Mesenteric fat pad (tissue), 1 donor: ENCODE results near the gene APEH. TPM values are rescaled to one million over a fixed set of nuclear protein-coding genes. Genes with fewer than 3 reads are reported as not detected.
"Not testable (repeated sequence)": the region's sequence is repeated elsewhere in the genome, so short reads cannot be mapped to it uniquely, and the experiment has no call there.

Experiments
- DNase-seq: peaks from one replicate; pipeline ENCODE4 v3.0.0-alpha.2; 2020; ENCODE audit warnings: low spot score
- total RNA-seq: library from RNA; stranded (reverse); fragmentation: NEBNext Ultra II Directional; extraction: Animal tissue kit (Norgen Biotek cat#: 25700); gene quantifications from one replicate; pipeline ENCODE4 v1.2.1, GENCODE V29; 2021
- donor health status: DM: yes; HTN: yes; CAD: no.

Gene APEH
- total RNA-seq, 1 donor from 2014 or later, result 51.1 TPM

- no peak for DNase-seq
Observed at GRCh38 chr3:49668414-49668797, 5.7 kb upstream of the APEH start.

GRCh38 chr3:49668861-49669260, 5.3 kb upstream of the APEH start:
- DNase-seq, result no peak

GRCh38 chr3:49669352-49669751, 4.8 kb upstream of the APEH start:
- no peak for DNase-seq

DNA sequence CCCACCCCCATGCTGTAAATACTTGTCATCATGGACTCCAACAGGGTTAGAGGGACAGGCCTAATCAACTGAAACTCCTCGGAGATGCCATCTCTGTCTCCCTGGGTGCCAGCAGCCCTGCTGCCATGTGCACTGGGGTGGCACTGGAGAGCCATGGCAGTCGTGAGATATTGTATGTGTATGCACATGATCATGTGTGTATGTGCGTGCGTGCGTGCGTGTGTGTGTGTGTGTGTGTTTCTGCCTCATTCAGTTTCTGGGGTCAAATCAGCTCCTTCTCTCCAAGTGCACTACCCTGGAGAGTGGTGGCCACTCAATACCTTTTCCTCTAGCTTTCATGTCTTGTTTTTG, 3.2 kb upstream of the APEH start:
- no peak for DNase-seq

DNA sequence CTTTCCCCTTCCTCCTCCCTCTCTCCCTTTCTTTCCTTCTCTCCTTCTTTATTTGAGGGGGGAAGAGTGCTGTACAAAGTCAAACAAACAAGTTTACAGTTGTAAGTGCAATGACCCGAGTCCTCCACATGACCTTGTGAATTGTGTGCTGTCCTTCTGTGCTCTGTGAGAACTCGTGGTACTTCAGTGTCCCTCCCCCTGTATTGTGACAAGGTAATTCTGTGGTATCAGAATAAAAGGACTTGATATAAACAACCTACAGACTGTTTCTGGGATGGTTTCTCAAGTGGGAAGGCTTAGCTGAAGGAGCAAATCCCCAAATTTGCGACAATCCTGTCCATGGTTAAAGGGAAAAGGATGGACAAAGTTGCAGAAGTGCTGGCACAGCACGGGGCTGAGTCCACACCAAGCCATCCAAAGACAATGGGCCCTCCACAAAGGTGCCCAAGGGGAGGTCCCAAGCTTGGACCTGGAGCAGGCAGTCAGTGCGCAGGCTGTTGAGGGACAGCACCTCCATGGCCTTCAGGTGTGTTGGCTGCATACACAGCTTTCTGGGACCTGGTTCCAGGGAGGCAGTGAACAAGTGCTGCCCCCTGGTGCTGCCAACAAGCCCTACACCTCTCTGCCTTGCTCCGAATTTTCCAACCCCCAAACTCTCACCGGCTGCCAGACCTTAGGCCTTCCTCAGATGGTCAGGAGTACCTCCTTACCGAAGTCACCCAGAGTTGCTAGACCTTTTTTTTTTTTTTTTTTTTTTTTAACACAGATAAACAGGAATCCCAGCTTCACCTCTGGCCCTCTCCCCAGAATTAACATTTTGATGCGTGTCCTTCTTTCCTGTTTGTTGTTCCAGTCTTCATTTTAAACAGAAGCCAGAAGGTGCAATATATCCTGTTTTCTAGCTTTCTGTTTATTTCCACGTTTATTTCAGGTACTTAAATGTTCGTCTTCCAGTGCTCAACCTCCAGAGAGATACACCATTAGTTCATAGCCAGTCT, 2.6 kb upstream of the APEH start:
- DNase-seq, result no peak

DNA sequence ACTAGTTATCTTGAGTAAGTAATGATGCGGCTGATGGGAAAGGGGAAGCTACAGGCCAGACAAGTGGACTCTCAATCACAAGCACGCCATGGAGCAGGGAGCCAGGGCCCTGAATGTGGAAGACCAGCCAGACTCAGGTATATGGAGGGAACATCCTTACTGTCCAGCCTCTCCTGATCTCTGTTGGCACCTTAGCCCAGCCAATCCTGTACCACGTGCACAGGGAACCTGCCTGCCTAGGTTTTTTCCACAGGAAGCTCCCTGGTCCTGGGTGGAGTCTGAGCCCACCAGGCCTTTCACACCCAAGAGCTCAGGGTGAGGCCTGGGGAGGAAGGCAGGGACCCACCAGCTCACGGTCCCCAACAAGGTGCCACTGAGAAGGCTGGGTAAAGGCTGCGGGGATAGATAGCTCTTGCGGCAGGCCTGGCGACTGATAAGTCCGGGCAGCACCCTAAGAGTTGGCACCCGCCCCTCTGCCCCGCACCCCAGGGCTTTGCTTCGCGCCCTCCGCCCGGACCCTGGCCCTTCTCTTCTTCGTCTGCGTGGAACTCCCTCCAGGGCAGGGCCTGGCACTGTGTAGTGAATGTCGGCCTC, 933 bp upstream of the APEH start:
- DNase-seq, result no peak

- no peak for DNase-seq
Observed at GRCh38 chr3:49674497-49674983, 389 bp downstream of the APEH start.

DNA sequence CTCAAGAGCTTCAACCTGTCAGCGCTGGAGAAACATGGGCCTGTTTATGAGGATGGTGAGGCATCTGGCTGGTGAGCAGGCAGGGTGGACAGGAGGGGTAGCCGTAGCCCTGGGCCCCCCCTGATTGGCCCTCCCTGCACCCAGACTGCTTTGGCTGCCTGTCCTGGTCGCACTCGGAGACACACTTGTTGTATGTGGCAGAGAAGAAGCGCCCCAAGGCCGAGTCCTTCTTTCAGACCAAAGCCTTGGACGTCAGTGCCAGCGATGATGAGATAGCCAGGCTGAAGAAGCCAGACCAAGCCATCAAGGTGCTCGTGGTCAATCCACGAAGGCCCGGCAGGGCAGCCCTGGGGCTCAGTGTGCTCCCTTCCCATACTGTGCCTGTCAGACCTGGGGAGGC, 1.8 kb downstream of the APEH start:
- no peak for DNase-seq

DNA sequence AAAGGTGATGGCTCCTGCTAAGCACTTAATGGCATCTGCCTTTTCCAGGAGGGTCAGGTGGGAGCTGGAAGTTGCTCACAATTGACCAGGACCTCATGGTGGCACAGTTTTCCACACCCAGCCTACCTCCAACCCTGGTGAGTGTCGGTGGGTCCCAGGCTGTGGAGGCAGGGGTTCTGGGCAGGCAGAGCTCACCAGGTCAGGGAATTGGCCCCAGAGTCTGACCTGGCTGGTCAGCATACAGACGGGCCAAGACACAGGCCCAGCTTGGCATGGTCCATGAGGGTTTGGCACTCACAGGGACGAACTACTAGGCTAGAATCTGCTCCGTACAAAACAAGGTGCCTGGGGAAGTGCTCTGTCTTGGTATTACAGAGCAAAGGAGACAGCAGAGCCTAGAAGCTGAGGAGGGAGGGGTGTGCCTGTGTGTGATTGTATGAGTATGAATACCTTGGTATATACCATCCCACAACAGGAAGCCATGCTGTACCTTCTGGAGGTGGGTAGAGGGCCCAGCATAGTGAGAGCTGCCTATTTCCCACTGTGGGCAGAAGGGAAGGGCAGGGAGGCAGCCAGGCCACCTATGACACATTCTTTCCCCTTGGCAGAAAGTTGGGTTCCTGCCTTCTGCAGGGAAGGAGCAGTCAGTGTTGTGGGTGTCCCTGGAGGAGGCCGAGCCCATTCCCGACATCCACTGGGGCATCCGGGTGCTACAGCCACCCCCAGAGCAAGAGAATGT, 6.5 kb downstream of the APEH start:
- DNase-seq, result no peak

GRCh38 chr3:49681232-49681522, 7.0 kb downstream of the APEH start:
- DNase-seq, result no peak

DNA sequence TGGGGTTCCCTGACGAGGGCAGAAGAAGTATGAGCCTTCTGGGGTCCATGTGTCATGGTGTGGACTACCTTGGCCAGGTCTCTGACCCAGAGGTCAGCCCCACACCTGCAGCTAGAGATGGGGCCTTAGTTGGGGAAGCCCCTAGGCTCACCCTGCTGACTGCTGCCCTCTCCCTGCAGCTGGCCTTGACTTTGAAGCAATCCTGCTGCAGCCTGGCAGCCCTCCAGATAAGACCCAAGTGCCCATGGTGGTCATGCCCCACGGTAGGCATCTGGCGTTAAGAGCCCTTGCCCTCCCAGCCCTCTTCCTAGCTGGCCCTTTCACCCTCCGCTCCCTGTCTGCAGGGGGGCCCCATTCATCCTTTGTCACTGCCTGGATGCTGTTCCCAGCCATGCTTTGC, 7.4 kb downstream of the APEH start:
- DNase-seq, result no peak

- DNase-seq, result no peak
Observed at GRCh38 chr3:49683162-49683561, 9.0 kb downstream of the APEH start.

- DNase-seq, result not testable (repeated sequence)
Observed at GRCh38 chr3:49684453-49684852, 10.3 kb downstream of the APEH start.

- not testable (repeated sequence) for DNase-seq
Observed at GRCh38 chr3:49685103-49685502, 11.0 kb downstream of the APEH start.

GRCh38 chr3:49685846-49686245, 11.7 kb downstream of the APEH start:
- not testable (repeated sequence) for DNase-seq

DNA sequence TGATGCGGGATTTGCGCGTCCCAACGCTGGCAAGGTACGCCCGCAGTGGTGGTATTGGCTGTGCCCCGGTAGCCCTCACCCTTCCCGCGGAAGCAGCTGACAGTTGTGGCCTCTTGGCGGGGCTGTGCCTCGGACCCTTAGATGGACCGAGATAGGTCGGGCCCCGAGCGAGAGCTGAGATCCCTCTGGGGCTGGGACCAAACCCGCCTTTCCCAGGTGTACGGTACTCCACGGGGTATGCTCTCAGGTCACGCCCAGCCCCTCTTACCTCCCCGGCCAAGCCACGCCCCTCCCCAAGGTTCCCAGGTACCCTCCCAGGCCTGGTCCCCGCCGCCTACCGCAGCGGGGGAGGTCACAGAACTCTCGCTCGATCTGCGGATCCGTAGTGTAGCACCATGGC, 12.2 kb downstream of the APEH start:
- DNase-seq, result not testable (repeated sequence)

DNA sequence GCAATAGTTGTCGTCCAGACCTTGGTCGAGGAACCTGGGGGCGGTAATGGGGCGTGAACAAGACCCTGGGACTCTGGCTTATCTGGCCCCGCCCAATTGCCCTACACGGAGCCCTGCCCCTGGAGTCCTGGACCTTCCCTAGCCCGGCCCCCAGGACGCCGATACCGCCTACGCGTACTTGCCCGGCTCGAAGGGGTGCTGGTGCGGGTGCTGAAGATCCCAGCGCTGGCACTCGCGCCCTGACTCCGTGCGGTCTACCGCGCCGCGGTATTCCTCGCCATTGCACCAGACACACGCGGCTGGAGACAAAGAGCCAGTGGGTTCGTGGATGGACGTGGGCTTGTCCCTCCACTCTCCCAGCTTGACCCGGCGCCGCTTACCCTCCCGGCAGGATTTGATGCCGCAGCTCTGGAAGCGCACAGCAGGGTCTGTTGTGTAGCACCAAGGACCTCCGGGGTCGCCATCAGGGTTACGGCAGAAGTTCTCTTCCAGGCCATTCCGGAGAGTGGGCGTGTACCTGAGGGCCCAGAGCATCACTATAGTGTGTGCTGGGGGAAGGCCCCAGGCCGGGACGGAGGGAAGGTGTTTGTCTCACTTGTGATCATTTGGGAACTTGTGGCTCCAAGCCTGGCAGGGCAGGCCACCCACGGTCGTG, 12.7 kb downstream of the APEH start:
- DNase-seq, result not testable (repeated sequence)

DNA sequence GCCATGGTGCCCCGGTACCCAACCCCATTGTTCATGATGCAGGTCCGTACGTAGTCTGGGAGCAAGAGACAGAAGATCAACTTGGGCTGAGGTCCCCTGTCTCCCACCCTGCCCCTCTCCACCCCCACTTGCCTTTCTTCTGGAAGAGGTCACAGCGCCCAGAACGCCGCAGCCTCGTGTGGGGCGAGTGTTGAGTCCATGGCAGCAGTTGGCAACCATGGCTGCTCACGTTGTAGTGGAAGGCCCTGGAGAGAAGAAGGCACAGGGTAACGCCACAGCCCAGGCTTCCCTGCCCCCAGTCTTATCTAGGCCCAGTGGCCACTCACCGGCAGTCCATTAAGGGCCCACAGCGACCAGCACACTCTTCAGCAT, 13.3 kb downstream of the APEH start:
- not testable (repeated sequence) for DNase-seq

DNA sequence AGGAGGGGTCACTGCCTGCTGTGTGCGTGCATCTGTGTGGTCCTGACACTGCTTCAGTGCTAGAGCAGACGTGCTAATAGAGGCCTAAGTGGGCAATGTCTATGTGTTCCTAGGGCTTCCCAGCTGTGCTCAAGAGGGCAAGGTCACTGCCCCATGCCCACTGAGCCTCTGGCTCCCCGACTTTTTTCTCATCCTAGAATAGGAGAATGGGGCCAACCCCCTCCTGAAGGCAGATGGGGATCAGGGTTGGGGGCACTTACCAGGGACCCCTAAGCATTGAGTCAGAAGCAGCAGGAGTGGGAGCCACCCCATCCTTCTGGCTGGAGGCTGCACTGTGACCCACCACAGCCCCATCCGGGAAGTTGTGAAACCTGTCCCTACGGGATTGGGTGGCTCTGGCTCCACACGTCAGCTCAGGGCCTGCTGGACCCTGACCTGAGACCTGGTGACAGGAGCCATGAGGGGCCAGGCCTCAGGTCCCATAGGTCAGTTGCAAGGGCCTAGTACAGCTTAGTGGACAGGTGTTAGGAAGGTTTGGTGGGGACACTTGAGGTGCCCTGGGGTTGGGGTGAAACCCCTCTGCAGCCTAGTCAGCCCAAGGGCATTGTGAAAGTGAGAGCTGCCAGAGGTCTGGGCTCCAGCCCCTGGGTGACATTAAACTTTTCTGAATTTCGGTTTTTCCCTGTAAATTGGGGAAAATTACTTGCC, 14.3 kb downstream of the APEH start:
- DNase-seq, result not testable (repeated sequence)

- DNase-seq, result peak; percentile 97
Observed at GRCh38 chr3:49689046-49689907, 15.1 kb downstream of the APEH start, which contains the start of the genes MST1 and RNF123. Gene MST1, minus strand, starts transcription at chr3:49689474. Its CDS starts 783 bp downstream, at chr3:49688691. Gene RNF123, plus strand, starts transcription at chr3:49689557. Its CDS starts 1,609 bp downstream, at chr3:49691166.
